Measurements from ENCODE around the gene PRIMPOL.
"Not testable (repeated sequence)": the region's sequence is repeated elsewhere in the genome, so short reads cannot be mapped to it uniquely, and the experiment has no call there.

Gene PRIMPOL

DNA sequence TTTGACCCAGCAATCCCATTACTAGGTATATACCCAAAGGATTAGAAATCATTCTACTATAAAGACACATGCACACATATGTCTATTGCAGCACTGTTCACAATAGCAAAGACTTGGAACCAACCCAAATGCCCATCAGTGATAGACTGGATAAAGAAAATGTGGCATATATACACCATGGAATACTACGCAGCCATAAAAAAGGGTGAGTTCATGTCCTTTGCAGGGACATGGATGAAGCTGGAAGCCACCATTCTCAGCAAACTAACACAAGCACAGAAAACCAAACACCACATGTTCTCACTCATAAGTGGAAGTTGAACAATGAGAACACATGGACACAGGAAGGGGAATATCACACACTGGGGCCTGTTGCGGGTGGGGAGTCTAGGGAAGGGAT lies 42.1 kb upstream of the PRIMPOL start:
- not testable (repeated sequence) for H3K23ac ChIP-seq (ENCODE audit: low read length in 2 of 2); H3K18ac ChIP-seq (ENCODE audit: low read depth in 1 of 2, low read length in 2 of 2); H4K91ac ChIP-seq (ENCODE audit: low read length)

DNA sequence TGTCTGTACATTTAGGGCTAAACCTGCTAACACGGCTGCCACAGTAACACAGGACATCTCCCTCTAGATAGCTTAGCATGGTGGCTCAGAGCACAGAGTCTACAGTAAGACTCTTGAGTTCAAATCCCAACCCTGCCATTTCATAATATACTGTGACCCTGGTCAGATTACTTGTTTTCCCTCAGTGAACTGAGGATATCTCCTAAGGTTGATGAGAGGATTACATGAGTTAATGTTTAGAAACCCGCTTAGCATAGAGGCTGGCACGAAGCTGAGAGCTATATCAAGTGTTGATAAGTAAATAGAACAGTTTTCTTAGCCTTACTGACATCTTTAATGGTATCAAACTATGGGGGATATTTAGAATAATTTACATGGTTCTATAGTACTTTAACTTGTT lies 37.5 kb upstream of the PRIMPOL start:
- Histone ChIP-seq H3K23ac (ENCODE audit: low read length in 2 of 2) (no peak overlapping the region), H3K4me1 (ENCODE audit: control insufficient read depth, insufficient read depth, low read depth, low read length) (peaks cover 2% of the 10 kb centered on the region), H3K4me2 (ENCODE audit: low read length, poor library complexity, severe bottlenecking) (no peak overlapping the region), H2BK5ac (ENCODE audit: low read depth, low read length, poor library complexity, severe bottlenecking) (no peak overlapping the region), H2BK12ac (ENCODE audit: low read length in 2 of 2) (no peak overlapping the region), H4K8ac (ENCODE audit: low read length) (no peak overlapping the region), H3K18ac (ENCODE audit: low read depth in 1 of 2, low read length in 2 of 2) (no peak overlapping the region), H2BK120ac (ENCODE audit: low read depth, low read length) (no peak overlapping the region), H3K4ac (ENCODE audit: low read depth in 1 of 2, low read length in 2 of 2) (no peak overlapping the region), H2AK5ac (ENCODE audit: low read length, severe bottlenecking) (no peak overlapping the region), H3K27ac (ENCODE audit: low read length, poor library complexity, severe bottlenecking) (no peak overlapping the region), H4K91ac (ENCODE audit: low read length) (no peak overlapping the region), H2AFZ (ENCODE audit: low read depth, low read length) (no peak overlapping the region), H3K79me1 (replicated peaks; ENCODE audit: low read length, poor library complexity, severe bottlenecking) (no peaks in the 10 kb centered on the region), H3K9me3 (ENCODE audit: control insufficient read depth, low read length) (no peaks in the 10 kb centered on the region), H3K9ac (ENCODE audit: low read length) (no peak overlapping the region), H2BK15ac (ENCODE audit: low read depth, poor library complexity, severe bottlenecking) (no peak overlapping the region), H3K4me3 (ENCODE audit: insufficient read depth in 1 of 2, low read depth in 1 of 2, low read length in 2 of 2) (no peak overlapping the region), H3K27me3 (ENCODE audit: control insufficient read depth in 1 of 2, insufficient read depth in 1 of 2, low read length in 2 of 2) (no peaks in the 10 kb centered on the region), H3K14ac (ENCODE audit: low read length in 2 of 2) (no peak overlapping the region), H3K36me3 (ENCODE audit: control insufficient read depth in 1 of 2, insufficient read depth in 2 of 2, low read depth in 1 of 2, low read length in 2 of 2) (no peaks in the 10 kb centered on the region)
- DNase-seq = no peak
- 87% methylated on average over 3 of the region's 3 CpGs for WGBS

More for the DNA sequence above, 42.1 kb upstream of the PRIMPOL start:
- not testable (repeated sequence) for H2BK5ac ChIP-seq (ENCODE audit: low read depth, low read length, poor library complexity, severe bottlenecking); H2BK15ac ChIP-seq (ENCODE audit: low read depth, poor library complexity, severe bottlenecking); H3K4me3 ChIP-seq (ENCODE audit: insufficient read depth in 1 of 2, low read depth in 1 of 2, low read length in 2 of 2); H2BK12ac ChIP-seq (ENCODE audit: low read length in 2 of 2); H3K9ac ChIP-seq (ENCODE audit: low read length); H3K4ac ChIP-seq (ENCODE audit: low read depth in 1 of 2, low read length in 2 of 2); H3K79me1 ChIP-seq (replicated peaks; ENCODE audit: low read length, poor library complexity, severe bottlenecking); H3K36me3 ChIP-seq (ENCODE audit: control insufficient read depth in 1 of 2, insufficient read depth in 2 of 2, low read depth in 1 of 2, low read length in 2 of 2); H2BK120ac ChIP-seq (ENCODE audit: low read depth, low read length); H2AFZ ChIP-seq (ENCODE audit: low read depth, low read length); H3K27ac ChIP-seq (ENCODE audit: low read length, poor library complexity, severe bottlenecking); H3K27me3 ChIP-seq (ENCODE audit: control insufficient read depth in 1 of 2, insufficient read depth in 1 of 2, low read length in 2 of 2); H2AK5ac ChIP-seq (ENCODE audit: low read length, severe bottlenecking); H3K14ac ChIP-seq (ENCODE audit: low read length in 2 of 2); H4K8ac ChIP-seq (ENCODE audit: low read length); H3K9me3 ChIP-seq (ENCODE audit: control insufficient read depth, low read length); DNase-seq; H3K4me2 ChIP-seq (ENCODE audit: low read length, poor library complexity, severe bottlenecking); H3K4me1 ChIP-seq (ENCODE audit: control insufficient read depth, insufficient read depth, low read depth, low read length)
- WGBS = 94% methylated on average over 2 of the region's 2 CpGs

DNA sequence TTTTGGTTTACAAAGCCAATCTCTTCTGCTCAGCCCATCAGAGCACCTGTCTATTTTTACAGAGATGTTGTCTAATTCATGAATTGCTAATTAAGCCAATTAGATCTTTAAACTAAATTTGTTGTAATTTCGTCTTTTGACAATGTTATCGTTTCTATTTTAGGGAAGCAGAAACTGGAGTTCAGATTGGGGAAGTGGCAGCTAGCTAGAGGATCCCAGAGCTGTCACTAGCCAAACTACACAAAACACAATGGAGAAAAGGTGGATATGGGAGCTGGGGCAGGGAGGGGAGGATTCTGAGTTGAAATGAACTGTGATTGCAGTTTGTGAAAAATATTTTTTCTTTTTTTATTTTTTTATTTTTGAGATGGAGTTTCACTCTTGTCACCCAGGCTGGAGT lies 36.1 kb upstream of the PRIMPOL start:
- H3K4me1 ChIP-seq (ENCODE audit: control insufficient read depth, insufficient read depth, low read depth, low read length) = peaks cover 2% of the 10 kb centered on the region
- H3K18ac ChIP-seq (ENCODE audit: low read depth in 1 of 2, low read length in 2 of 2) = no peak overlapping the region
- H3K4me2 ChIP-seq (ENCODE audit: low read length, poor library complexity, severe bottlenecking) = no peak overlapping the region
- no peak overlapping the region for H3K4me3 ChIP-seq (ENCODE audit: insufficient read depth in 1 of 2, low read depth in 1 of 2, low read length in 2 of 2)
- H3K36me3 ChIP-seq (ENCODE audit: control insufficient read depth in 1 of 2, insufficient read depth in 2 of 2, low read depth in 1 of 2, low read length in 2 of 2) = no peaks in the 10 kb centered on the region
- H2BK12ac ChIP-seq (ENCODE audit: low read length in 2 of 2) = no peak overlapping the region
- no peak overlapping the region for H2AFZ ChIP-seq (ENCODE audit: low read depth, low read length)
- no peak overlapping the region for H3K27ac ChIP-seq (ENCODE audit: low read length, poor library complexity, severe bottlenecking)
- no peak overlapping the region for H3K14ac ChIP-seq (ENCODE audit: low read length in 2 of 2)
- no peak overlapping the region for H3K9ac ChIP-seq (ENCODE audit: low read length)
- 100% methylated on average over 2 of the region's 2 CpGs for WGBS
- no peak overlapping the region for H4K8ac ChIP-seq (ENCODE audit: low read length)
- no peak overlapping the region for H2BK15ac ChIP-seq (ENCODE audit: low read depth, poor library complexity, severe bottlenecking)
- H4K91ac ChIP-seq (ENCODE audit: low read length) = no peak overlapping the region
- H3K27me3 ChIP-seq (ENCODE audit: control insufficient read depth in 1 of 2, insufficient read depth in 1 of 2, low read length in 2 of 2) = no peaks in the 10 kb centered on the region
- no peak overlapping the region for H3K4ac ChIP-seq (ENCODE audit: low read depth in 1 of 2, low read length in 2 of 2)
- no peak overlapping the region for H2BK5ac ChIP-seq (ENCODE audit: low read depth, low read length, poor library complexity, severe bottlenecking)
- no peak overlapping the region for H2BK120ac ChIP-seq (ENCODE audit: low read depth, low read length)
- no peak overlapping the region for H3K23ac ChIP-seq (ENCODE audit: low read length in 2 of 2)
- no peaks in the 10 kb centered on the region for H3K79me1 ChIP-seq (replicated peaks; ENCODE audit: low read length, poor library complexity, severe bottlenecking)
- no peaks in the 10 kb centered on the region for H3K9me3 ChIP-seq (ENCODE audit: control insufficient read depth, low read length)
- no peak for DNase-seq
- H2AK5ac ChIP-seq (ENCODE audit: low read length, severe bottlenecking) = no peak overlapping the region

DNA sequence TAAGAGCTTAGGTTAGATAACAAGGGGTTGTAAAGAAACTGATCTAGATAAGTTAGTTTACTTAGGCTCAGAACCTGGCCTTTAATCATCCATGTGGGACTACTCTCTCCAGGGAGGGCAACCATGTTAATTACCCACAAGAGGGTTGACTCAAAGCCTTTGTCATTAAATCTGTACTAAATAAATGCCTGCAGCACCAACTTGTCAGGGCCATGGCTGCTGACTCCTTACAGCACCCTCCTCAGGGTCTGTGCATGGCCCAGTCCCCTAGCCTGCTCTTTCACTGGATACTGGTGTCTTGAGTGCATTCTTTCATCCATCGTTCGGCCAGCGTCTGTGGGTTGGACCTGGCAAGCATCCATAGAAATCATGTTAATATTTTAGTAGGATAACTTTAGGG lies 35.0 kb upstream of the PRIMPOL start:
- Histone ChIP-seq H2BK15ac (ENCODE audit: low read depth, poor library complexity, severe bottlenecking) (no peak overlapping the region), H2BK5ac (ENCODE audit: low read depth, low read length, poor library complexity, severe bottlenecking) (no peak overlapping the region), H2AFZ (ENCODE audit: low read depth, low read length) (no peak overlapping the region), H3K27me3 (ENCODE audit: control insufficient read depth in 1 of 2, insufficient read depth in 1 of 2, low read length in 2 of 2) (no peaks in the 10 kb centered on the region), H3K4me1 (ENCODE audit: control insufficient read depth, insufficient read depth, low read depth, low read length) (peaks cover 2% of the 10 kb centered on the region), H3K4me2 (ENCODE audit: low read length, poor library complexity, severe bottlenecking) (no peak overlapping the region), H2BK12ac (ENCODE audit: low read length in 2 of 2) (no peak overlapping the region), H4K8ac (ENCODE audit: low read length) (no peak overlapping the region), H3K23ac (ENCODE audit: low read length in 2 of 2) (no peak overlapping the region), H3K36me3 (ENCODE audit: control insufficient read depth in 1 of 2, insufficient read depth in 2 of 2, low read depth in 1 of 2, low read length in 2 of 2) (no peaks in the 10 kb centered on the region), H3K18ac (ENCODE audit: low read depth in 1 of 2, low read length in 2 of 2) (no peak overlapping the region), H2BK120ac (ENCODE audit: low read depth, low read length) (no peak overlapping the region), H3K14ac (ENCODE audit: low read length in 2 of 2) (no peak overlapping the region), H3K4me3 (ENCODE audit: insufficient read depth in 1 of 2, low read depth in 1 of 2, low read length in 2 of 2) (no peak overlapping the region), H3K79me1 (replicated peaks; ENCODE audit: low read length, poor library complexity, severe bottlenecking) (no peaks in the 10 kb centered on the region), H3K9ac (ENCODE audit: low read length) (no peak overlapping the region), H4K91ac (ENCODE audit: low read length) (no peak overlapping the region), H3K4ac (ENCODE audit: low read depth in 1 of 2, low read length in 2 of 2) (no peak overlapping the region), H2AK5ac (ENCODE audit: low read length, severe bottlenecking) (no peak overlapping the region), H3K9me3 (ENCODE audit: control insufficient read depth, low read length) (no peaks in the 10 kb centered on the region), H3K27ac (ENCODE audit: low read length, poor library complexity, severe bottlenecking) (no peak overlapping the region)
- no peak for DNase-seq
- WGBS = 93% methylated on average over 3 of the region's 3 CpGs

All from mesenchymal stem cell (in vitro differentiated cells and primary cell).